Measurements from ENCODE around the gene UBAP1. TPM values are rescaled to one million over a fixed set of nuclear protein-coding genes. Genes with fewer than 3 reads are reported as not detected.

The UBAP1 gene
- total RNA-seq, 4 donors from 2014 or later: 69.5 to 162 (median 90.8) TPM

DNA sequence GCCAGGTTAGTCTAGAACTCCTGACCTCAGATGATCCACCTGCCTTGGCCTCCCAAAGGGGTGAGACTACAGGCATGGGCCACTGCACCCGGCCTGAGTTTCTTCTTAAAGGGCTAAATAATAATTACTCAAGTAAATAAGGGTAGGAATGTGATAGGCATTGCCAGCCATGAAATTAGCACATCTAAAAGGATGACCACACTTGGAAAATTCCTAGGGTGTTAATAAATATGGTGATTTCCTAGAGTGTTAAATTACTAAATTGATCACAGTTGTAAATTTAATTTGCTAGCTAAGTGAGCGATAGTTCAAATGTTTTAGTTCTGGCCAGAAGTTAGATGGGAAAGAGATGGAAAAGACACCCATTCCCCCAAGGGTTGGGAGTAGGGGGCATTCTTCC is 53.4 kb downstream of the UBAP1 start:
- in situ Hi-C loops (cut with MboI; ENCODE audit: low sequenced_read_pairs in 4 of 4): no loop called here
- no peak for ATAC-seq
- TF ChIP-seq, protein P1, sequence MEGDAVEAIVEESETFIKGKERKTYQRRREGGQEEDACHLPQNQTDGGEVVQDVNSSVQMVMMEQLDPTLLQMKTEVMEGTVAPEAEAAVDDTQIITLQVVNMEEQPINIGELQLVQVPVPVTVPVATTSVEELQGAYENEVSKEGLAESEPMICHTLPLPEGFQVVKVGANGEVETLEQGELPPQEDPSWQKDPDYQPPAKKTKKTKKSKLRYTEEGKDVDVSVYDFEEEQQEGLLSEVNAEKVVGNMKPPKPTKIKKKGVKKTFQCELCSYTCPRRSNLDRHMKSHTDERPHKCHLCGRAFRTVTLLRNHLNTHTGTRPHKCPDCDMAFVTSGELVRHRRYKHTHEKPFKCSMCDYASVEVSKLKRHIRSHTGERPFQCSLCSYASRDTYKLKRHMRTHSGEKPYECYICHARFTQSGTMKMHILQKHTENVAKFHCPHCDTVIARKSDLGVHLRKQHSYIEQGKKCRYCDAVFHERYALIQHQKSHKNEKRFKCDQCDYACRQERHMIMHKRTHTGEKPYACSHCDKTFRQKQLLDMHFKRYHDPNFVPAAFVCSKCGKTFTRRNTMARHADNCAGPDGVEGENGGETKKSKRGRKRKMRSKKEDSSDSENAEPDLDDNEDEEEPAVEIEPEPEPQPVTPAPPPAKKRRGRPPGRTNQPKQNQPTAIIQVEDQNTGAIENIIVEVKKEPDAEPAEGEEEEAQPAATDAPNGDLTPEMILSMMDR (IDR thresholded peaks at IDR 0.05 in 4 of 5, conservative IDR thresholded peaks at IDR 0.05 in 1 of 5): no peak
- no peak for TF ChIP-seq POLR2A (IDR thresholded peaks at IDR 0.05)

DNA sequence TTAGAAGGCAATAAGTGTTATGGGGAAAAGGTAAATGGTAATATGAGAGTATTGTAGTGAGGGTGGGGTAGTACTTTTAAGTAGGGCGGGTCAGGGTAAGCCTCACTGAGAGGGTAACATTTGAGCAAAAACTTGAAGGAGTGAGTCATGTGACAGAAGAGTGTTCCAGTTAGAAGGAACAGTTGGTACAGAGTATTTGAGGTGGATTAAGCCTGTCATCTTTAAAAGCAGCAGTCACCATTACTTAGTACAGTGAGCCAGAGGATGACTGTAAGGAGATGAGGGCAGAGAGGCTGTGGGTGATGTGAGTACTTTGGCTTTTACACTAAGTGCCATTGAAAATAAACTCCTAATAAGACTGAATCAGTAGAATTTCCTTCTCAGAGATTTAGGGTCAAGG is 54.8 kb downstream of the UBAP1 start:
- H3K9me3 ChIP-seq: no peaks in the 10 kb centered on the region
- peaks cover 0 to 36% of the 10 kb centered on the region in 2 donors for H3K36me3 ChIP-seq
- in situ Hi-C loops (cut with MboI; ENCODE audit: low sequenced_read_pairs in 4 of 4) (no loop called here), intact Hi-C loops (cut with DNase I; ENCODE audit: low total_unique reads) (no loop called here)
- peak overlapping the region in 3 of 4 donors; percentile 64 to 79 (median 70) for H3K27ac ChIP-seq
- no peaks in the 10 kb centered on the region for H3K27me3 ChIP-seq
- TF ChIP-seq, protein P1 (IDR thresholded peaks at IDR 0.05 in 4 of 5, conservative IDR thresholded peaks at IDR 0.05 in 1 of 5): no peak
- no peak for TF ChIP-seq POLR2A (IDR thresholded peaks at IDR 0.05)
- peak; percentile 95 to 99 for ATAC-seq
- no peak for DNase-seq
- no peak overlapping the region for H3K4me3 ChIP-seq
- H3K4me1 ChIP-seq: peaks cover 0 to 32% of the 10 kb centered on the region in 2 donors

More for the DNA sequence above, 53.4 kb downstream of the UBAP1 start:
- Histone ChIP-seq H3K27me3 (no peaks in the 10 kb centered on the region), H3K4me1 (peaks cover 0 to 25% of the 10 kb centered on the region in 2 donors), H3K9me3 (no peaks in the 10 kb centered on the region), H3K4me3 (no peak overlapping the region), H3K36me3 (peaks cover 0 to 27% of the 10 kb centered on the region in 2 donors), H3K27ac (peak overlapping the region in 2 of 4 donors; percentile 70 to 79)
- intact Hi-C loops (cut with DNase I; ENCODE audit: low total_unique reads): no loop called here
- no peak for DNase-seq

DNA sequence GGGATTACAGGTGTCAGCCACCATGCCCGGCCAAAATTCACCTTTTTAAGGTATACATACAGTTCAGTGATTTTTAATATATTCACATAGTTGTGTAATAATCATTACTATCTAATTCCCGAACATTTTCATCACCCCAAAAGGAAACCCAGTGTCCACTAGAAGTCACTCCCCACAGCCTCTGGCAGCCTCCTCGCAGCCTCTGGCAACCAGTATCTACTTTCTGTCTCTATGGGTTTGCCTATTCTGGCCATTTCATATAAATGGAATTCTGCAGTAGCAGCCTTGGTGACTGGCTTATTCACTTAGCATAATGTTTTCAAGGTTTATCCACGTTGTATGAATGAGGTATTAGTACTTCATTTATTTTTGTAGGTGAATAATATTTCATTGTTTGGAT is 59.0 kb downstream of the UBAP1 start:
- H3K27ac ChIP-seq: no peak overlapping the region
- no peak for DNase-seq
- ATAC-seq: no peak
- peaks cover 15 to 61% of the 10 kb centered on the region in 2 donors for H3K4me1 ChIP-seq
- H3K36me3 ChIP-seq: peaks cover 2 to 54% of the 10 kb centered on the region in 2 donors
- in situ Hi-C loops (cut with MboI; ENCODE audit: low sequenced_read_pairs in 4 of 4) (no loop called here), intact Hi-C loops (cut with DNase I; ENCODE audit: low total_unique reads) (no loop called here)
- no peak for TF ChIP-seq POLR2A (IDR thresholded peaks at IDR 0.05)
- TF ChIP-seq, protein P1 (IDR thresholded peaks at IDR 0.05 in 4 of 5, conservative IDR thresholded peaks at IDR 0.05 in 1 of 5): no peak
- no peaks in the 10 kb centered on the region for H3K9me3 ChIP-seq
- no peaks in the 10 kb centered on the region for H3K27me3 ChIP-seq
- H3K4me3 ChIP-seq: no peak overlapping the region

DNA sequence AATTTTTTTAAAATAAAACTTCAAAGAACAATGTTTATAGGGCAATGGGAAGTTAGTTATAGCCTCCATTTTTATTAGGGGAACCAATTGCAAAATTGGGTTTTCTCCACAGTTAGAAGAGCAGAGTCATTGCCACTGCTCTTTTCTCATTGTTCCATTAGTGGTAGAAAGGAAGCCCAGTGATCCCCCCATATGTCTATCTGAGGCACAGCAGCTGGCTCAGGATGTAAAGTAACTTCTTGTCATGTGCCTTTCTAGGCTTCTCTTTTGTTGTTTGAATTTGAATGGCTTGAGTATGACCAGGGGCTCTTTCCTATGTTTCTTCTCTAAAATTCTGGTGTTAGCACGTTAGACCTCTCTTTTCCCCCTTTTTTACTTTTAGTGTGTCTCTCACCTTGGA is 61.2 kb downstream of the UBAP1 start:
- in situ Hi-C loops (cut with MboI; ENCODE audit: low sequenced_read_pairs in 4 of 4): loop anchor here in 1 of 4 donors (5.0 kb wide), 1 partner anchor 48 kb away; no protein-coding TSS in a partner anchor
- Histone ChIP-seq H3K27ac (peak overlapping the region in 3 of 4 donors; percentile 32 to 88 (median 41)), H3K4me3 (no peak overlapping the region), H3K9me3 (no peaks in the 10 kb centered on the region), H3K36me3 (peaks cover 2 to 47% of the 10 kb centered on the region in 2 donors), H3K4me1 (peaks cover 24 to 54% of the 10 kb centered on the region in 2 donors), H3K27me3 (no peaks in the 10 kb centered on the region)
- ATAC-seq (no peak), DNase-seq (no peak)
- intact Hi-C loops (cut with DNase I; ENCODE audit: low total_unique reads): no loop called here
- TF ChIP-seq, protein P1 (IDR thresholded peaks at IDR 0.05 in 4 of 5, conservative IDR thresholded peaks at IDR 0.05 in 1 of 5): no peak
- no peak for TF ChIP-seq POLR2A (IDR thresholded peaks at IDR 0.05)

All from gastrocnemius medialis (tissue), 4 donors.